ENCODE results near the gene ETV3. TPM values are rescaled to one million over a fixed set of nuclear protein-coding genes. Genes with fewer than 3 reads are reported as not detected.
A peak's percentile ranks its signal among the peaks of the same experiment; 100 is the strongest.
"Not testable (repeated sequence)": the region's sequence is repeated elsewhere in the genome, so short reads cannot be mapped to it uniquely, and the experiment has no call there.

Gene ETV3
- total and polyA plus RNA-seq, 7 donors = 5.5 to 22.7 (median 16.3) TPM

GRCh38 chr1:157176016-157176415 lies 37.8 kb upstream of the ETV3 start:
- no peaks in the 10 kb centered on the region for H3K4me1 ChIP-seq
- intact Hi-C loops (cut with DNase I) = no loop called here
- H3K27me3 ChIP-seq (ENCODE audit: insufficient read depth in 3 of 3, low read length in 2 of 3) = peaks cover 0 to 1% (median 0%) of the 10 kb centered on the region in 3 donors
- TF ChIP-seq CTCF (IDR thresholded peaks at IDR 0.05) = no peak
- no peak overlapping the region for H3K27ac ChIP-seq
- H3K36me3 ChIP-seq (ENCODE audit: insufficient read depth in 1 of 2, low read depth in 1 of 2) = no peaks in the 10 kb centered on the region
- H3K4me3 ChIP-seq = no peak overlapping the region
- H3K9me3 ChIP-seq = no peaks in the 10 kb centered on the region
- no peak for DNase-seq
- ATAC-seq = no peak
- WGBS, 3 donors = 79 to 87% (median 80%) methylated on average over 1 of the region's 1 CpG

GRCh38 chr1:157173900-157174410 lies 35.8 kb upstream of the ETV3 start:
- H3K9me3 ChIP-seq = no peaks in the 10 kb centered on the region
- no peaks in the 10 kb centered on the region for H3K4me1 ChIP-seq
- H3K27ac ChIP-seq = no peak overlapping the region
- peaks cover 0 to 9% (median 0%) of the 10 kb centered on the region in 3 donors for H3K27me3 ChIP-seq (ENCODE audit: insufficient read depth in 3 of 3, low read length in 2 of 3)
- WGBS, 3 donors = 79 to 85% (median 84%) methylated on average over 7 to 8 of the region's 8 CpGs
- intact Hi-C loops (cut with DNase I) = no loop called here
- no peak overlapping the region for H3K4me3 ChIP-seq
- H3K36me3 ChIP-seq (ENCODE audit: insufficient read depth in 1 of 2, low read depth in 1 of 2) = no peaks in the 10 kb centered on the region
- DNase-seq = no peak
- ATAC-seq = no peak
- no peak for TF ChIP-seq CTCF (IDR thresholded peaks at IDR 0.05)

- intact Hi-C loops (cut with DNase I); H3K9me3 ChIP-seq; H3K27ac ChIP-seq; H3K36me3 ChIP-seq (ENCODE audit: insufficient read depth in 1 of 2, low read depth in 1 of 2); H3K27me3 ChIP-seq (ENCODE audit: insufficient read depth in 3 of 3, low read length in 2 of 3); H3K4me3 ChIP-seq; DNase-seq; H3K4me1 ChIP-seq; ATAC-seq: not testable (repeated sequence)
- WGBS, 3 donors = 64 to 67% (median 66%) methylated on average over 2 of the region's 2 CpGs
Observed at GRCh38 chr1:157173241-157173640, 35.0 kb upstream of the ETV3 start.

- WGBS, 3 donors = 28 to 31% (median 28%) methylated on average over 2 of the region's 2 CpGs
Observed at GRCh38 chr1:157172591-157172990, 34.4 kb upstream of the ETV3 start.

GRCh38 chr1:157171903-157172503 lies 33.8 kb upstream of the ETV3 start:
- intact Hi-C loops (cut with DNase I); H3K27me3 ChIP-seq (ENCODE audit: insufficient read depth in 3 of 3, low read length in 2 of 3); H3K4me1 ChIP-seq; H3K4me3 ChIP-seq; H3K36me3 ChIP-seq (ENCODE audit: insufficient read depth in 1 of 2, low read depth in 1 of 2); DNase-seq; H3K9me3 ChIP-seq; H3K27ac ChIP-seq: not testable (repeated sequence)
- TF ChIP-seq CTCF (IDR thresholded peaks at IDR 0.05) = peak; percentile 16
- WGBS, 3 donors = 3 to 24% (median 21%) methylated on average over 3 to 7 of the region's 8 CpGs
- ATAC-seq = peak in 2 of 4 donors; percentile 49 to 63

More at GRCh38 chr1:157172591-157172990, 34.4 kb upstream of the ETV3 start:
- H3K9me3 ChIP-seq; ATAC-seq; H3K27me3 ChIP-seq (ENCODE audit: insufficient read depth in 3 of 3, low read length in 2 of 3); DNase-seq; H3K27ac ChIP-seq; intact Hi-C loops (cut with DNase I); H3K4me1 ChIP-seq; H3K4me3 ChIP-seq; H3K36me3 ChIP-seq (ENCODE audit: insufficient read depth in 1 of 2, low read depth in 1 of 2): not testable (repeated sequence)
